ENCODE measurements around the gene MTAP. TPM values are rescaled to one million over a fixed set of nuclear protein-coding genes. Genes with fewer than 3 reads are reported as not detected.

MTAP gene
- total and polyA plus RNA-seq, 9 of the 15 experiments (the other 6 are each of a cell fraction or from before 2014, with no cell fraction given) = 0.07 TPM; not detected in 8

DNA sequence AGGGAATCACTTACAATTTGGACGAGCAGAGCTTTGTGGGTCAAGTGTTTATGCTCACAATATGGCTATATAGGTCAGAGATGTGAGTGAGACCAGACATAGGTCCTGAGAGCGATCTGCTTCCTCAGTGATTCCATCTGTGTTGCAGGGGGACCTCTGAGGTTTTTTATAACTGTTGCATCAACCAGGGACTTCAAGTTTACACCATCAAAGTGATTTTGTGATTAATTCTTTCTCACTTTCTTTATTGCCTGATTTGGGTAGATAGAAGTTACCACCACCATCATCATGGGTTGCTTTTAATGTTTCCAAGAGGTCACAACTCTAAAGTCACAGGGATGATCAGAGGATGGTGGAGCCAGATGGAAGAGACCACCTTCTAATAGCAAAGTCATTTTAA is 7.0 kb upstream of the MTAP start:
- in situ Hi-C loops (cut with MboI) = no loop called here
- no TSS peak for BruUV-seq (replicated peaks)
- Histone ChIP-seq H3K4me1 (replicated peaks in 1 of 2; ENCODE audit: control insufficient read depth in 2 of 2, insufficient read depth in 2 of 2, low read length in 2 of 2) (no peaks in the 10 kb centered on the region), H3K9ac (ENCODE audit: insufficient read depth in 1 of 2, low read depth in 2 of 2, low read length in 2 of 2) (no peak overlapping the region), H4K20me1 (replicated peaks; ENCODE audit: control insufficient read depth, insufficient read depth, low read length) (no peaks in the 10 kb centered on the region), H3K79me2 (ENCODE audit: control insufficient read depth, insufficient read depth, low read length) (no peaks in the 10 kb centered on the region), H3K27ac (ENCODE audit: extremely low read depth, low read depth, low read length) (no peak overlapping the region), H3K4me3 (no peak overlapping the region), H2AFZ (ENCODE audit: low read depth, low read length) (no peak overlapping the region), H3K36me3 (ENCODE audit: control insufficient read depth, insufficient read depth, low read length) (no peaks in the 10 kb centered on the region), H3K4me2 (ENCODE audit: insufficient read depth, low read length) (no peak overlapping the region), H3K9me3 (replicated peaks; ENCODE audit: control insufficient read depth, insufficient read depth, low read depth, low read length) (no peaks in the 10 kb centered on the region), H3K9me1 (ENCODE audit: control insufficient read depth, insufficient read depth, low read length) (no peaks in the 10 kb centered on the region), H3K27me3 (ENCODE audit: control insufficient read depth in 2 of 2, insufficient read depth in 2 of 2, low read length in 2 of 2) (no peaks in the 10 kb centered on the region)
- DNase-seq (ENCODE audit: extremely low read depth in 1 of 4, low spot score in 3 of 4) = no peak
- FAIRE-seq = no peak
- TF ChIP-seq, protein P1, sequence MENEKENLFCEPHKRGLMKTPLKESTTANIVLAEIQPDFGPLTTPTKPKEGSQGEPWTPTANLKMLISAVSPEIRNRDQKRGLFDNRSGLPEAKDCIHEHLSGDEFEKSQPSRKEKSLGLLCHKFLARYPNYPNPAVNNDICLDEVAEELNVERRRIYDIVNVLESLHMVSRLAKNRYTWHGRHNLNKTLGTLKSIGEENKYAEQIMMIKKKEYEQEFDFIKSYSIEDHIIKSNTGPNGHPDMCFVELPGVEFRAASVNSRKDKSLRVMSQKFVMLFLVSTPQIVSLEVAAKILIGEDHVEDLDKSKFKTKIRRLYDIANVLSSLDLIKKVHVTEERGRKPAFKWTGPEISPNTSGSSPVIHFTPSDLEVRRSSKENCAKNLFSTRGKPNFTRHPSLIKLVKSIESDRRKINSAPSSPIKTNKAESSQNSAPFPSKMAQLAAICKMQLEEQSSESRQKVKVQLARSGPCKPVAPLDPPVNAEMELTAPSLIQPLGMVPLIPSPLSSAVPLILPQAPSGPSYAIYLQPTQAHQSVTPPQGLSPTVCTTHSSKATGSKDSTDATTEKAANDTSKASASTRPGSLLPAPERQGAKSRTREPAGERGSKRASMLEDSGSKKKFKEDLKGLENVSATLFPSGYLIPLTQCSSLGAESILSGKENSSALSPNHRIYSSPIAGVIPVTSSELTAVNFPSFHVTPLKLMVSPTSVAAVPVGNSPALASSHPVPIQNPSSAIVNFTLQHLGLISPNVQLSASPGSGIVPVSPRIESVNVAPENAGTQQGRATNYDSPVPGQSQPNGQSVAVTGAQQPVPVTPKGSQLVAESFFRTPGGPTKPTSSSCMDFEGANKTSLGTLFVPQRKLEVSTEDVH (IDR thresholded peaks at IDR 0.05; ENCODE audit: low read depth, partially characterized antibody) = no peak
- TF ChIP-seq ASH1L (IDR thresholded peaks at IDR 0.05; ENCODE audit: borderline replicate concordance, low read depth, partially characterized antibody) = no peak
- no peak for TF ChIP-seq KDM1A (IDR thresholded peaks at IDR 0.05)
- TF ChIP-seq SP1 (CRISPR knock-in tag; IDR thresholded peaks at IDR 0.05) = no peak
- TF ChIP-seq, protein P2, sequence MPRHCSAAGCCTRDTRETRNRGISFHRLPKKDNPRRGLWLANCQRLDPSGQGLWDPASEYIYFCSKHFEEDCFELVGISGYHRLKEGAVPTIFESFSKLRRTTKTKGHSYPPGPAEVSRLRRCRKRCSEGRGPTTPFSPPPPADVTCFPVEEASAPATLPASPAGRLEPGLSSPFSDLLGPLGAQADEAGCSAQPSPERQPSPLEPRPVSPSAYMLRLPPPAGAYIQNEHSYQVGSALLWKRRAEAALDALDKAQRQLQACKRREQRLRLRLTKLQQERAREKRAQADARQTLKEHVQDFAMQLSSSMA (CRISPR knock-in tag; IDR thresholded peaks at IDR 0.05) = no peak
- TF ChIP-seq NFRKB (IDR thresholded peaks at IDR 0.05; ENCODE audit: low read depth) = no peak
- TF ChIP-seq RBM17 (IDR thresholded peaks at IDR 0.05; ENCODE audit: borderline replicate concordance, low read depth, low read length) = no peak
- ChIA-PET POLR2A (no interaction called here), CTCF (ENCODE audit: low intra/inter-chr PET ratio) (no interaction called here)
- no CpG with 5 or more reads among the region's 2 CpGs for WGBS (ENCODE audit: insufficient coverage, low coverage, missing lambda C conversion rate)
- intact Hi-C loops (cut with micrococcal nuclease) = no loop called here
- ATAC-seq = no peak
